NCI-H128 (cell line): Measurements from ENCODE around the gene PEG3.
"Not testable (repeated sequence)": the region's sequence is repeated elsewhere in the genome, so short reads cannot be mapped to it uniquely, and the experiment has no call there.

Experiments used
- DNase-seq: peaks from one replicate; lab custom pipeline; 2025; ENCODE audit not compliant: unreplicated experiment; lab: John Stamatoyannopoulos, UW

PEG3 gene

GRCh38 chr19:56840451-56841192, at the start of gene PEG3, which contains the start of gene ZIM2:
PEG3 (minus strand) TSS chr19:56840726; CDS start chr19:56824655, 16,071 bp downstream.
ZIM2 (minus strand) TSS chr19:56840726; CDS start chr19:56824277, 16,449 bp downstream.
- DNase-seq, result no peak

GRCh38 chr19:56885173-56885985, 44.9 kb upstream of the PEG3 start:
- no peak for DNase-seq

GRCh38 chr19:56884441-56884840, 43.9 kb upstream of the PEG3 start:
- DNase-seq, result no peak

DNA sequence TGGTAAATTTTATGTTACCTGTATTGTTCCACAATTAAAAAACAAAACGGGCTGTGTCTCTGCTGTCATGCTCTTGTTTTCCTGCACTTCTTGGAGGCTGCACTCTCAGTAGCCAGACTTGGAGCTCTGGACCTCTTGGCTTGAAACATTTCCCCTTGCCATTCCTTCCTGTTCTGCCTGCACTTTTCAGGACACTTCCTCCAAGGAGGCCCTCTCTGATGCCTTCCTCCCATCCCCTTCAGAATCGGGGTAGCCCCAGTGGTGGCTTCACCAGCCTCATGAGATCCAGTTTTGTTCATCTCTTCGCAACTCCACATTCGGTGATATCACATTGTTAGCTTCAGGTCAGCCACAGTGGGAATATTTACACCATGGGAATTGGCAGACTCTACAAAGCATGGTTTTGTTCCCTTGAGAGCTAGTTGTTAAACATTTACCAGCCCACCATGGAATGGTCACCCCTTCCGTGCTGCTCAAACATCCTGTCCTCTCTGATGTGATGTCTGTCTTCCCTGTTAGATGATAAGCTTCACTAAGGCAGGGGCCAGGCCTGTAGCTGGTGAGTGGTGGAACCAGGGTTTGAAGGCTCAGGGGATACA, 40.2 kb upstream of the PEG3 start:
- no peak for DNase-seq

DNA sequence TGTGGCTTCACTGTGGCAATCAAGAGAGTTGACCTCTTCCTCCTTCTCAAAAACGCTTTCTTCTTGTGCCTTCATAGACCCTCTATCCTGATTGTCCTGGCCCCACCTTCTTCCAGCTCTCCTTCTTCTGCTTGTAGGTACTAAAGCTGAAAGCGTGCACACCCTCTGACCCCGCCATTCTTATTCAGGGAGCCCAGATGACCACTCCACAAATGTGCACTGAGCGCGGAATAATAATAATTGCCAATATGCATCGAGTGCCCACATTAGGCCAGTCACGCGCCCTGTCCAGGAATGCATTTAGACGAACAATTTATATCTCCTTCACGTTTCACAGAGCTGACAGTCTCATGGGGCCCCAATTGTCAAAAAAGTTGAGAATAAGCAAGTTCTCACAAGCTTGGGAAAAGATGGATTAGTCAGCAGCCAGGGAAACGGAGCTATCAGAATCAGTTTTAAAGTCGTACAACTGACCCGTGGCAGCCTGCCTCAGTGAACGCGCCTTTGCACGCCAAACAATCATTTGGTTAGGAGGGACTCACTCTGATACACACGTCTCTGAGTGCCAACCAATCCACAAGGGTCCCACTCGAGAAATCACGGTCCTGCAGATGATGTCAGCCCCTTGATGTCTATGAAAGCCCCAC, 36.7 kb upstream of the PEG3 start:
- DNase-seq, result no peak

GRCh38 chr19:56875717-56876116, 35.2 kb upstream of the PEG3 start:
- DNase-seq, result no peak

DNA sequence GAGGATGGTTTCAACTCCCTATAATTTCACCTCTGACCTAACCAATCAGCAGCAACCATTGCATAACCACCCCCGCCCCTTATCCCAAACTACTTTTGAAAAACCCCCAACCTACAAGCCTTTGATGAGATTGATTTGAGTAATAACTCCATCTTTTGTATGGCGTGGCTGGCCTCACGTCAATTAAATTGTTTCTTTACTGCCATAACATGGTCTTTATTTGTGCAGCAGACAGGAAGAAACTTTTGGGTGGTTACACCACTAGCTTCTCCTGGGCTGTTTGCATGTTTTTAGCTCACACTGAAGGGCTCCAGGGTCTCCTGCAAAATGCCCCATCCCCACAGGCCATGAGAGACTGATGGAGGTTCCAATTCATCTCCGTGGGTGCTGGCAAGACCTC, 34.0 kb upstream of the PEG3 start:
- DNase-seq, result no peak

GRCh38 chr19:56873493-56873892, 33.0 kb upstream of the PEG3 start:
- DNase-seq, result no peak

DNA sequence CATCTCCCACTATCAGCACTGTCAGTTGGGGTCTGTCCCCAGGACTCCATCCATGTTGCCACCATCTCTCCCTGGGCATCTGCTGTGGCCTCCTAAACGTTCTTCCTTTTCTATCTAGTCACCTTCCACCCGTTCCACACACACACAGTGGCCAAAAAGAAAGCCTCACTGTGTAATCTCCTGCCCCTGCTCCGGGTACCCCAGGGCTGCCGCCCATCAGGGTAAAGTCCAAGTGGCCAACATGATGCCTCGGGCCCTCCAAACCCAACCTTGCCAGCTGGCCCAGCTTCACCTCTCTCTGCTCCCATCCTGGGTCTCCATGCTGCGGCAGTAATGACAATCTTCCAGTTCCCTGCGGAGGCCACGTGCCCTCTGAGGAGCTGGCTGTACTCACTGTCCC, 29.4 kb upstream of the PEG3 start:
- DNase-seq, result no peak

- no peak for DNase-seq
These were observed 27.9 kb upstream of the PEG3 start for GRCh38 chr19:56868446-56868845.

DNA sequence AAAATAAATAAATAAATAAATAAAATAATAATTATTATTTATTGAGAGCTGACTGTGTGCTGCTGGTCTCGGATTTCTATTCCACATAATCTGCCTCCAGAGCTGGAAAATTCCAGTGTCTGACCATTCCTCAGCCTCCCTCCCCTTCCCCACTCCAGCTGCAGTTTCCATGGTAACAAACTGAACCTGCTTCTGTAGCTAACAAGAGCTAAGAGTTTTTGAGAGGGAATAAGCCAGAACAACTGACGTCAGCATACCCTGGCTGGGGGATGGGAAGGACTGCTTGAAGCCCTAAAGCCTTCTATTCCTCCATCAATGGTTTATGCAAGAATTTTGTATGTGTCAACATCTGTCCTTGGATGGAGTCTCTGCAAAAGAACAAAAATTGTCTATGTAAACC, 26.0 kb upstream of the PEG3 start:
- DNase-seq, result no peak

DNA sequence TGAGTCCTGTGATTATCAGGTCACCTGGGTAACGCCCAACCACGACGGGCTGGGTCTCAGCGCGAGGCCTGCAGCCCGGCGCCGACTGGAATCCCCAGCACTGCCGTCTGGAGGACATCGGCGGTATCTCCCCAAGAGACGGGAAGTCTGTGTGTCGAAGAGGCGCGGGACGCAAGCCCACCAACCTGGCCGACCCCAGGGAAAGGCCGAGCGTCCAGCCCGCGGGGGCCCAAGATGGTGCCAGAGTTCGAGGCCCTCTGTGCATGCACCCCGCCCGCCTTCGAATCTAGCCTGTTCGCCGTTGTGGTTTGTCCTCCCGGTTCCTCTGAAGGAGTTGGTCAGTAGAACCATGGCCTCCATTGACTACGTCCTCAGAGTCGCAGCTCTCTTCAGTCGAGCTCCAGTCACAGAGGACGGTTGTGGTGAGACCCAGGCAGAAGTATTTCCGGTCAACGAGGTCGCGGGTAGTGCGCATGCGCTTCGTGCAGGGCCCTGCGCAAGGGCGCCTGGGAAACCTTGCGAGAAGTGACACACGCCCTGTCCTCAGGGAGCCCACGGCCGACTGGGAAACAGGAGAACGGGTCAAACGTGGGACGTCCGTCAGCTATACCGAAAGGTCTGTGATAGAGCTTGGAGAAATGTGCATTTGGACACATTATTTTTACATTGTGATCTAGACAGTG, 24.1 kb upstream of the PEG3 start:
- DNase-seq, result no peak

DNA sequence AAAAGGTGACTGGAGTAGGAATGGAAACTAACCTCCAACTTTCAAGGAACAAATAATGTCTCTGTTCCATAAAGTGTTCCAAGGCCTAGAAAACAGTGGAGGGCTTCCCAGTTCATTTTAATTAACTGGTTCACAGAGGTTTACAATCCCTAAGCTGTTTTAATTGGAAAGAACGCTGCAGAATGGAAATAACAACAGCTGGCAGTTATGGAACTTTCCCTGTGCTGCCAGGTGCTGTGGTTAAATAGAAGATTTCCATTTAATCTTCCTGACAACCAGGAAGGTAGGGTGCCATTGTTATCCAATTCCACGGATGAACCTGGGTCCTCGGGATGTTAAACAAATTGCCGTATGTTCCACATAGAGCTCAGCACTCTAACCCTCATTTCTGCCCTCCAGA, 22.2 kb upstream of the PEG3 start:
- no peak for DNase-seq

DNA sequence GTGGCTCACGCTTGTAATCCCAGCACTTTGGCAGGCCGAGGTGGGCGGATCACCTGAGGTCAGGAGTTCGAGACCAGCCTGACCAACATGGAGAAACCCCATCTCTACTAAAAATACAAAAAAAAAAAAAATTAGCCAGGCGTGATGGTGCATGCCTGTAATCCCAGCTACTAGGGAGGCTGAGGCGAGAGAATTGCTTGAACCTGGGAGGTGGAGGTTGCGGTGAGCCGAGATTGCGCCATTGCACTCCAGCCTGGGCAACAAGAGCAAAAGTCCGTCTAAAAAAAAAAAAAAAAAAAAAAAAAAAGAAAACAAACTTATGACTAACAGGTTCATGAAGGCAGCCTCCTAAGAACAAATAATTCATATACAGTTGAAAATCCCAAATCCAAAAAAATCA, 19.9 kb upstream of the PEG3 start:
- DNase-seq, result not testable (repeated sequence)

GRCh38 chr19:56858026-56858425, 17.5 kb upstream of the PEG3 start:
- DNase-seq, result no peak

GRCh38 chr19:56856822-56857221, 16.3 kb upstream of the PEG3 start:
- no peak for DNase-seq

- DNase-seq, result not testable (repeated sequence)
These were observed 11.8 kb upstream of the PEG3 start for GRCh38 chr19:56852361-56852760.

- DNase-seq, result no peak
These were observed 7.6 kb upstream of the PEG3 start for GRCh38 chr19:56848166-56848565.

DNA sequence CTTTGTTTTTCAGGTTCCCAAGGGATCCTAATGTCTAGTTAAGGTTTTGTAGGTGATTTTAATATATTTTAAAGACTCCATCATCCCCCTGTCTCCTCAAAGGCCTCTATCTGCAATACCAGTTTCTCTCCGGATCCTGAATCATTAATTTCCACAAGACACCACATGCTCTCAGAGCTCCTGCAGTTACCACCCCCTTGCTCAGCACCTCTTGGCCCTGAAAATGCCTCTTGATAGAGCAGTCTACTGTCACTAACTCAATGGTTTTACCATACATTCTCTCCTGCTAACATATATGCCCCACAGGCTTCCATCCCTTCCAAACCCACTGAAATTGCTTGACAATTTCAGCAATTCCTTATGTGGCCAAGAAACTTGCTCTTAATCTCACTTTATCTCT, 1.9 kb upstream of the PEG3 start:
- no peak for DNase-seq

GRCh38 chr19:56841193-56841543, 642 bp upstream of the PEG3 start:
- DNase-seq, result no peak
